ENCODE results near the gene MAP3K3. TPM values are rescaled to one million over a fixed set of nuclear protein-coding genes. Genes with fewer than 3 reads are reported as not detected.

The MAP3K3 gene
- polyA plus RNA-seq, 1 donor = 16.5 TPM

DNA sequence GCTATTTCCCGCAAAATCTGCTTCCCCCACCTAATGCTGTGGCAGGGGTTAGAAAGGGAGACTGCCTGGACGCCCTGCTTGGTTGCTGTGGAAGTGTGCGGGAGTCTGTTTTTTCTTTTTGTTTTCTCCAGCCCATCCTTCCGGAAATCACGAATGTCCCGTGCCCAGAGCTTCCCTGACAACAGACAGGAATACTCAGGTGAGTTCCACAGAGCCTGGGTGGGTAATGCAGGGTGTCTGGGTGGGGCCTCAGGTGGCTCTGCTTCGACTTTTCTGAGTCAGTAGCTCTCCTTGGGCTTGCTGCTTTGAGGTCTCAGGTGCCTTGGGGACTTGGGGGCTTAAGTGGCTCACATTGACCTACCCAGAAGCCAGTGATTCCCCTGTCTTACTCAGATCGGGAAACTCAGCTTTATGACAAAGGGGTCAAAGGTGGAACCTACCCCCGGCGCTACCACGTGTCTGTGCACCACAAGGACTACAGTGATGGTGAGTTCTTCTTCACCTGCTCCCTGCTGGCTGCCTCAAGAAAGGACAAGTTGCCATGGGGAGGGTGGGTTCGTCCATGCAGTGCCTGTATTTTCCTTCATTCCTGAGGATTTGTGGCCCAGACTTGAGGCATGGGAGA is 66.3 kb downstream of the MAP3K3 start:
- Histone ChIP-seq H3K36me3 (ENCODE audit: control insufficient read depth, insufficient read depth, low read length) (peaks cover 67% of the 10 kb centered on the region), H3K9me3 (ENCODE audit: control insufficient read depth, low read depth, low read length) (no peaks in the 10 kb centered on the region), H3K4me1 (ENCODE audit: control insufficient read depth, insufficient read depth, low read length) (no peaks in the 10 kb centered on the region), H3K27ac (ENCODE audit: low read length) (no peak overlapping the region), H3K27me3 (ENCODE audit: control insufficient read depth, insufficient read depth, low read length) (no peaks in the 10 kb centered on the region), H3K4me3 (ENCODE audit: low read length) (no peak overlapping the region)
- 80% methylated on average over 1 of the region's 12 CpGs for WGBS (ENCODE audit: insufficient coverage, low lambda C conversion rate)
- no peak for DNase-seq

DNA sequence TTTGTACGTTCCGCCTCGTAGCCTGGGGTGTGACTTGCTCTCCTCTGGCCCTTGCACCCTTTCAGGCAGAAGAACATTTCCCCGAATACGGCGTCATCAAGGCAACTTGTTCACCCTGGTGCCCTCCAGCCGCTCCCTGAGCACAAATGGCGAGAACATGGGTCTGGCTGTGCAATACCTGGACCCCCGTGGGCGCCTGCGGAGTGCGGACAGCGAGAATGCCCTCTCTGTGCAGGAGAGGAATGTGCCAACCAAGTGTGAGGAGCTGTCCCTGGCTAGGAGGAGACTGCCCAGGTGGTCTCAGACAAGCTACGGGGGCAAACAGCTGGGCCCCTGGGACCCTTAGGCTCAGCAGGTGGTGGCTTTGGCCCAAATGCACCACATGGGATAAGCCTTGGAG is 67.3 kb downstream of the MAP3K3 start:
- H3K36me3 ChIP-seq (ENCODE audit: control insufficient read depth, insufficient read depth, low read length) = peaks cover 71% of the 10 kb centered on the region

DNA sequence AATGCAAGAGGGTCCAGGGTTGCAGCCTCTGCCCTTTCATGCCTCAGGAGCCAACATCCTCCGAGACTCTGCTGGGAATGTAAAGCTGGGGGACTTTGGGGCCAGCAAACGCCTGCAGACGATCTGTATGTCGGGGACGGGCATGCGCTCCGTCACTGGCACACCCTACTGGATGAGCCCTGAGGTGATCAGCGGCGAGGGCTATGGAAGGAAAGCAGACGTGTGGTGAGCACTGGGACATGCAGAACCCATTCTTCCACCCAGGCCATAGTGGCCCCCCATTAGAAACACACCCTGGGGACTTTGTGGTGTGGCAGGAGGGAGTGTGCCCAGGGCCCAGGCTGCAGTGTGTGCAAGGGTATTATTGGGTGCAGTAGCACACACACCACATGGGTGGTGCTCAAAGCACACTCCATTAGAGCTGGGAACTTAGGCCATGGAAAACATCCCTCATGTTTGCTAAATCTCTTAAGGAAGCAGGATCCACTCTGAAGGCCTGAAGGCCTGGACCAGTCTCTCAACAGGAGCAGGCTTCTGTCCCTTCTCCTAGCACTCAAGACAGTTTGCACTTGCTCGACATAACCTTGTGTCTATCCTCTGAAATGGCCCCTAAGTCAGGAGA is 70.1 kb downstream of the MAP3K3 start:
- DNase-seq = no peak
- Histone ChIP-seq H3K27me3 (ENCODE audit: control insufficient read depth, insufficient read depth, low read length) (no peaks in the 10 kb centered on the region), H3K36me3 (ENCODE audit: control insufficient read depth, insufficient read depth, low read length) (peaks cover 61% of the 10 kb centered on the region), H3K27ac (ENCODE audit: low read length) (no peak overlapping the region), H3K9me3 (ENCODE audit: control insufficient read depth, low read depth, low read length) (no peaks in the 10 kb centered on the region), H3K4me3 (ENCODE audit: low read length) (no peak overlapping the region), H3K4me1 (ENCODE audit: control insufficient read depth, insufficient read depth, low read length) (no peaks in the 10 kb centered on the region)
- WGBS (ENCODE audit: insufficient coverage, low lambda C conversion rate) = no CpG with 5 or more reads among the region's 11 CpGs

More for the DNA sequence above, 67.3 kb downstream of the MAP3K3 start:
- no peak for DNase-seq
- H3K27me3 ChIP-seq (ENCODE audit: control insufficient read depth, insufficient read depth, low read length) = no peaks in the 10 kb centered on the region
- WGBS (ENCODE audit: insufficient coverage, low lambda C conversion rate) = no CpG with 5 or more reads among the region's 14 CpGs
- H3K4me3 ChIP-seq (ENCODE audit: low read length) = no peak overlapping the region
- no peaks in the 10 kb centered on the region for H3K4me1 ChIP-seq (ENCODE audit: control insufficient read depth, insufficient read depth, low read length)
- H3K27ac ChIP-seq (ENCODE audit: low read length) = no peak overlapping the region
- no peaks in the 10 kb centered on the region for H3K9me3 ChIP-seq (ENCODE audit: control insufficient read depth, low read depth, low read length)

DNA sequence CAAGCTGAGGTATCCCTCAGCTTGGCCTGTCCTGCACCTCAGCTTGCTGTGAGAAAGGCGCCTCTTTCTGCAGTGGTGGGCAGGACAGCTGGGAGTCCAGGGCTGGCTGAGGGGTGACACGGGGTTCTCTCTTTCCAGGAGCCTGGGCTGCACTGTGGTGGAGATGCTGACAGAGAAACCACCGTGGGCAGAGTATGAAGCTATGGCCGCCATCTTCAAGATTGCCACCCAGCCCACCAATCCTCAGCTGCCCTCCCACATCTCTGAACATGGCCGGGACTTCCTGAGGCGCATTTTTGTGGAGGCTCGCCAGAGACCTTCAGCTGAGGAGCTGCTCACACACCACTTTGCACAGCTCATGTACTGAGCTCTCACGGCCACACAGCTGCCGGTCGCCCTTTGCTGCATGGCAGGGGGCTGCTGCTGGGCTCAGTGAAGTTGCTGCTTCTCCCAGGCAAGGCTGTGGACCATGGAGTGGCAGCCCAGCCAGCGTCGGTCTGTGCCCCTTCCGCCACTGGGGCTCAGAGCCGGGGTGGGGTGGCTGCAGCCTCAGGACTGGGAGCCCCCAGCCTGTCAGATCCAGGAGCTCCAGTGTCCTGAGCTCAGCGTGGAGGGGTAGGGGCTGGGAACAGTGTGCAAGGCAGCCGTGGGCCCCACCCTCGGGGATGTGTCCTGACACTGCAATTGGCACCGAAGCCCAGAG is 71.3 kb downstream of the MAP3K3 start:
- Histone ChIP-seq H3K4me3 (ENCODE audit: low read length) (no peak overlapping the region), H3K27ac (ENCODE audit: low read length) (no peak overlapping the region), H3K36me3 (ENCODE audit: control insufficient read depth, insufficient read depth, low read length) (peaks cover 60% of the 10 kb centered on the region), H3K9me3 (ENCODE audit: control insufficient read depth, low read depth, low read length) (no peaks in the 10 kb centered on the region), H3K4me1 (ENCODE audit: control insufficient read depth, insufficient read depth, low read length) (no peaks in the 10 kb centered on the region), H3K27me3 (ENCODE audit: control insufficient read depth, insufficient read depth, low read length) (peaks cover 3% of the 10 kb centered on the region)
- no CpG with 5 or more reads among the region's 18 CpGs for WGBS (ENCODE audit: insufficient coverage, low lambda C conversion rate)
- no peak for DNase-seq

DNA sequence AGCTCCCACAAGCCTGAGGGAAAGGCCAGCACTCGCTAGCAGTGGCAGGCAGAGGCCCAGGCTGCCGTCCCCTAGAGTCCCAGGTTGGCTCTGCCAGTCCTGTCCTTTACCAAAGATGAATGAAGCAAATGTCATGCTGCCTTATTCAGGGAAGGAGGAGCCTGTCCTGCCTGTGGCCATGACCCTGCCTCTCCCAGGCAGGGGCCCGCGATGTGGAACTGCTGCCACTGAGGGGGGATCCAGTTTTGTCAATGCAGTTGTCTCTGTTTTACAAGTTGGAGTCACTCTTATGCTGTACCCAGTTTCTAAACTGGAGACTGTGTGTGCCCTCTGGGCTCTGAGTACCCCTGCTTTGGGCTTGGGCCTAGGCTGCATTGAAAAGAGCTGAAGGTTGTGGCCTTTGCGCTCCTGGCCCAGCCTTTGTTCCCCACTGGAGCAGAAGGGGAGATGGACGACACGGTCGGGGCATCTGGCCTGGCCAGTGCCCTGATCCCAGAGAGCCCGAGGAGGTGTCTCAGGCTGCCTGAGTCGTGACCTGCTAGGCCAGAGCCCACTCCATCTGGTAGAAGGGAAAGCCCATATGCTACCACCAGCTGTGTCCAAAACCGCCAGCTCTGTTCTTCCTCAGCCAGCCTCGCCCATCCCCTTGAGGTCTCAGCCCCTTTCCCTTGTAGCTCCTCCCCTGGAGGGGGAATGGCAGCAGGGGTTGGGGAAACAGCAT is 72.2 kb downstream of the MAP3K3 start:
- Histone ChIP-seq H3K4me3 (ENCODE audit: low read length) (no peak overlapping the region), H3K36me3 (ENCODE audit: control insufficient read depth, insufficient read depth, low read length) (peaks cover 51% of the 10 kb centered on the region), H3K27ac (ENCODE audit: low read length) (no peak overlapping the region)

DNA sequence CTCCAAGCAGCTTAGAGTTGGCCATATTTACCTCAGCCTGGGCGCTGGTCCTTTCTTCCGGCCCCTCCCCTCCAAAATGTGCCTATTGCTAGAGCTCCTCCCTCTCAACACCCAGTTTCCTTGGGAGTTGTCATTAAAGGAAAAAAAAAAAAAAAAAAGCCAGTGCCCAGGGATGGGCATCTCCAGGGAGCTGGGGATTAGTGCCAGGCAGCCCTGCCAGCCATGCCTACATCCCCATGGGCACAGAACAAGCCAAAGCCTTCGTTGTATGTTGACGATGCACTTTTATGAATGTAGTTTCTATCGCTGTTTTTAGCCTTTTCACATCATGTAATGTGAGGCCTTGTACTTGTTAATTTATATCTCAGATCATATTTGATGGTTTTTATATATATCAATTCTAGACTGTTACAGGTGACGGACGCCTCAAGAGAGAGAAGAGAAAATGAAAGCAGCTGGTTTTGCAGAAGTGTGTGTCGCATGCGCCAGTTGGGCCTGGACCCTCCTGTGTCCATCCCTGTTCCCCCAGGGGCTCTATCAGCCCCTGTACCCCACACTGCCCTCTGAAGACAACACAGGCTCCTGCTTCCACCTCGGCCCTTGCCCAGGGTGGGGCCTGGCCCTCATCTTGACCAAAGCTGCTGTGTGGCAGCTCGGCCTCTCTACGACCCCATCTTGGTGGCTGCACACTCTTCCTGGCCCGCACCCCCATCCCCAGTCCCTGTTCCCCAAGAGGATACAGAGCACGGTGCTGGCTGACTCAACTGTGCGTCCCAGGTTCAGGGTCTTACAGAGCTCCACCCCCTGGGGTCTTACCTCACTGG is 72.9 kb downstream of the MAP3K3 start:
- peaks cover 11% of the 10 kb centered on the region for H3K27me3 ChIP-seq (ENCODE audit: control insufficient read depth, insufficient read depth, low read length)
- H3K36me3 ChIP-seq (ENCODE audit: control insufficient read depth, insufficient read depth, low read length) = peaks cover 44% of the 10 kb centered on the region
- DNase-seq = no peak
- H3K4me1 ChIP-seq (ENCODE audit: control insufficient read depth, insufficient read depth, low read length) = peaks cover 4% of the 10 kb centered on the region
- 80% methylated on average over 1 of the region's 15 CpGs for WGBS (ENCODE audit: insufficient coverage, low lambda C conversion rate)
- no peak overlapping the region for H3K4me3 ChIP-seq (ENCODE audit: low read length)
- peaks cover 3% of the 10 kb centered on the region for H3K9me3 ChIP-seq (ENCODE audit: control insufficient read depth, low read depth, low read length)
- H3K27ac ChIP-seq (ENCODE audit: low read length) = no peak overlapping the region

More for the DNA sequence above, 72.2 kb downstream of the MAP3K3 start:
- peaks cover 3% of the 10 kb centered on the region for H3K9me3 ChIP-seq (ENCODE audit: control insufficient read depth, low read depth, low read length)
- peaks cover 11% of the 10 kb centered on the region for H3K27me3 ChIP-seq (ENCODE audit: control insufficient read depth, insufficient read depth, low read length)
- H3K4me1 ChIP-seq (ENCODE audit: control insufficient read depth, insufficient read depth, low read length) = peaks cover 4% of the 10 kb centered on the region
- no CpG with 5 or more reads among the region's 12 CpGs for WGBS (ENCODE audit: insufficient coverage, low lambda C conversion rate)
- DNase-seq = no peak

DNA sequence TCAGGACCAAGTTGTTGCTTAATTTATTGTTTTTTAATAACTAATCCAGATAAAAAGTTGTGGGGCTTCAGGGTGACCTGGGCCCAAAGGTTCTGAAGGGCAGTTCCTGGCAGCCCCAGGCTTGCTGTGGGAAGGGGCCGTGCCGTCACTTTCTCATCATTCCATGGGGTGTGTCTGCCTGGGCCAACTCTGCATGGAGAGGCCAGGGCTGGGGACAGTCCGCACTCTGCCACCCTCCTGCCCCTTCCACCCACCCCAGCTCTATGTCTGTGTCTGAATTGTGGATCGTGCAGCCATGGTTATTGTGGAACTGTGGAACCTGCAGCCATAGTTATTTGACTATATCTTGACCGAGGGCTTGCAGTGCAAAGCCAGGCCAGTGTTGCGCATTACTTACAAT is 73.7 kb downstream of the MAP3K3 start:
- Histone ChIP-seq H3K9me3 (ENCODE audit: control insufficient read depth, low read depth, low read length) (peaks cover 6% of the 10 kb centered on the region), H3K4me1 (ENCODE audit: control insufficient read depth, insufficient read depth, low read length) (peaks cover 6% of the 10 kb centered on the region), H3K27me3 (ENCODE audit: control insufficient read depth, insufficient read depth, low read length) (peaks cover 14% of the 10 kb centered on the region), H3K36me3 (ENCODE audit: control insufficient read depth, insufficient read depth, low read length) (peaks cover 36% of the 10 kb centered on the region), H3K27ac (ENCODE audit: low read length) (no peak overlapping the region), H3K4me3 (ENCODE audit: low read length) (no peak overlapping the region)
- WGBS (ENCODE audit: insufficient coverage, low lambda C conversion rate) = no CpG with 5 or more reads among the region's 6 CpGs
- DNase-seq = no peak

DNA sequence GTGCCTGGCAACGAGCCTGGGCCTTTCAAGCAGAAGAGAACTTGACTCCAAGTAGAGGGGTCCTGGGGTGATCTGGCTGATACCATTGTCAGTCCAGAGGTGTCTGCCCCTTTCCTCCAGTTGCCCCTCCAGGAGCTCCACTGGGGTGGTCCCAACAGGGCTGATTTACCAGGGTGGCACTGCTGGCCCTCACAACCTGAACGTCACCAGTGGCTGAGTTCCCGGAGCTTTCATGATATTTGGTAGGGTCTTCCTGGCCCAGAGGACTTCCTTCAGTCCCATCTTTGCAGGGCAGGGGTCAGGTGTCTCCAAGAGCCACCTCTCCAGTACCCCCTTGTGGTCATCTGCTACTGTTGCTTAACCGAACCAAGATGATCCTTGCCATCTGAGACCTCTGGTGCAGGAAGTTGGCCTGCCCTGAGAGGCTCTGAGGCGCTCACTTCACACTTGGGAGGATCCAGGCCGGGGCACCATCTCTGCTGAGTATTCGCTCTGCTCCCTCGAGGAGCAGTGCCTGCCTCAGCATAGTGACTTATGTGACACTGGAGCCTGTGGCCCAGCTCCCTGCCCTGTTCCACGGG is 74.3 kb downstream of the MAP3K3 start:
- H3K4me1 ChIP-seq (ENCODE audit: control insufficient read depth, insufficient read depth, low read length) = peaks cover 8% of the 10 kb centered on the region

DNA sequence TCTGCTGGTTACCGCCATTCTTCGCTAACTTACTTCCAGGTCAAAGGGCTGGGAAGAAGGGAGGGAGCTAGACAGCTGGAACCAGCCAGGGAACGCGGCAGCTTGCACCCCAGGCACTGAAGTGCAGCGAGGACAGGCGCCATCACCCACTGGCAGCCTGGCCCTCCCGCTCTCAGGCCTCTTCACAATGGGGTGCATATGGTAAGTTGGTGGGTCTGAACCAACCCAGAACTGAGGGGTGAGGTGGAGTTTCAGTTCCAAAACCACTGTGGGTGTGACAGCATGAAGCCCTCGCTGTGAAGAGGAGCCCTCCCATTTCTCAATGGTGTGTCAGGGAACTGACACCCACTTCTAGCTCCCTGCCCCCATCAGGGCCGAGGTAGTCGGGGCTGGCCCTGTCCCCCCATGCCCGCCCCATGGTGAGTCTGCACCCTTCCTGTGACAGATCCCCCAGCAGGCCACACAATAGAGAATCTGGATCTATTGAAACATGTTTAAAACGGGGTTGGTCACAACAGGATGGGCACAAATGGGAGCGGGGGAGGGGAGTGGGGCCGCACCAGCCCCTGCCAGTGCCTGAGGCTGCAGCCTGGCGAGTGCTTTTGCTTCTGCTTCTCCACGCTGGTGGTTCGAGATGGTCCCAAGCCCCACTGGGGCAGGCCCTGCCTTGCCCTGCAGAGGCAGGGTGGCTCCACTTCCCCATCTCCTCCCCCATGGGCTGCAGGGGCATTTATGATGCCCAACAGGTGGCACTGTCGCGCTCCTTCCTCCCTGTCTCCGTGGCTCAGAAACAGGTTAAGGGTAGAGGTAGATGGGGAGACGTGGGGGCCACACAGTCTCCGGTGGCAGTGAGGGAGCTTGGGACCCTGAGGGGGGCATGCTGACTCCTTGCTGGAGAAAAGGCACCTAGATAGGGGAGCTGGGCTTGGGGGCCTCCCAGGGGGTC is 75.4 kb downstream of the MAP3K3 start:
- H3K27me3 ChIP-seq (ENCODE audit: control insufficient read depth, insufficient read depth, low read length) = peaks cover 20% of the 10 kb centered on the region
- H3K4me1 ChIP-seq (ENCODE audit: control insufficient read depth, insufficient read depth, low read length) = peaks cover 8% of the 10 kb centered on the region
- H3K27ac ChIP-seq (ENCODE audit: low read length) = no peak overlapping the region
- peak in 1 of 2 donors; percentile 24 for DNase-seq
- peaks cover 19% of the 10 kb centered on the region for H3K36me3 ChIP-seq (ENCODE audit: control insufficient read depth, insufficient read depth, low read length)
- H3K9me3 ChIP-seq (ENCODE audit: control insufficient read depth, low read depth, low read length) = peaks cover 11% of the 10 kb centered on the region
- WGBS (ENCODE audit: insufficient coverage, low lambda C conversion rate) = no CpG with 5 or more reads among the region's 22 CpGs
- peak overlapping the region; percentile 10 for H3K4me3 ChIP-seq (ENCODE audit: low read length)

More for the DNA sequence above, 74.3 kb downstream of the MAP3K3 start:
- no peak overlapping the region for H3K27ac ChIP-seq (ENCODE audit: low read length)
- H3K27me3 ChIP-seq (ENCODE audit: control insufficient read depth, insufficient read depth, low read length) = peaks cover 20% of the 10 kb centered on the region
- peaks cover 31% of the 10 kb centered on the region for H3K36me3 ChIP-seq (ENCODE audit: control insufficient read depth, insufficient read depth, low read length)
- H3K9me3 ChIP-seq (ENCODE audit: control insufficient read depth, low read depth, low read length) = peaks cover 11% of the 10 kb centered on the region
- no peak for DNase-seq
- no peak overlapping the region for H3K4me3 ChIP-seq (ENCODE audit: low read length)
- no CpG with 5 or more reads among the region's 9 CpGs for WGBS (ENCODE audit: insufficient coverage, low lambda C conversion rate)

Measured in large intestine (tissue), 3 donors.